ENCODE measurements around the gene GABRP.
A peak's percentile ranks its signal among the peaks of the same experiment; 100 is the strongest.

- TF ChIP-seq CTCF (IDR thresholded peaks at IDR 0.05) (peak; percentile 49), EZH2phosphoT487 (IDR thresholded peaks at IDR 0.05) (no peak)
Measured at GRCh38 chr5:170809551-170809950, 26.0 kb downstream of the GABRP start.

Measured in neural progenitor cell (in vitro differentiated cells).